NCI-H128 (cell line): Measurements from ENCODE around the gene DRD3.

Source experiments
- DNase-seq: peaks from one replicate; lab custom pipeline; 2025; ENCODE audit not compliant: unreplicated experiment; lab: John Stamatoyannopoulos, UW

Gene DRD3

GRCh38 chr3:114122027-114122709 lies 56.7 kb downstream of the DRD3 start:
- no peak for DNase-seq

GRCh38 chr3:114120211-114120610 lies 58.6 kb downstream of the DRD3 start:
- DNase-seq = no peak

GRCh38 chr3:114119776-114120175 lies 59.1 kb downstream of the DRD3 start:
- no peak for DNase-seq

- DNase-seq = no peak
Observed at GRCh38 chr3:114115143-114115542, 63.7 kb downstream of the DRD3 start.

GRCh38 chr3:114114719-114115118 lies 64.1 kb downstream of the DRD3 start:
- no peak for DNase-seq

- DNase-seq = no peak
Observed at GRCh38 chr3:114112696-114113095, 66.2 kb downstream of the DRD3 start.

- no peak for DNase-seq
Observed at GRCh38 chr3:114111060-114111770, 67.6 kb downstream of the DRD3 start.

- no peak for DNase-seq
Observed at GRCh38 chr3:114110439-114110838, 68.4 kb downstream of the DRD3 start.

GRCh38 chr3:114108137-114108536 lies 70.7 kb downstream of the DRD3 start:
- no peak for DNase-seq

- DNase-seq = no peak
Observed at GRCh38 chr3:114104414-114104813, 74.4 kb downstream of the DRD3 start.

GRCh38 chr3:114103858-114104257 lies 75.0 kb downstream of the DRD3 start:
- no peak for DNase-seq

- DNase-seq = no peak
Observed at GRCh38 chr3:114103181-114103580, 75.7 kb downstream of the DRD3 start.

GRCh38 chr3:114101101-114101500 lies 77.8 kb downstream of the DRD3 start:
- DNase-seq = no peak

GRCh38 chr3:114095796-114096195 lies 83.1 kb downstream of the DRD3 start:
- DNase-seq = no peak

GRCh38 chr3:114093596-114093995 lies 85.3 kb downstream of the DRD3 start:
- no peak for DNase-seq

GRCh38 chr3:114093016-114093380 lies 85.9 kb downstream of the DRD3 start:
- no peak for DNase-seq

- DNase-seq = no peak
Observed at GRCh38 chr3:114092151-114093015, 86.5 kb downstream of the DRD3 start.

GRCh38 chr3:114089675-114090074 lies 89.2 kb downstream of the DRD3 start:
- DNase-seq = no peak

- no peak for DNase-seq
Observed at GRCh38 chr3:114086356-114086755, 92.5 kb downstream of the DRD3 start.

- DNase-seq = no peak
Observed at GRCh38 chr3:114083112-114083511, 95.7 kb downstream of the DRD3 start.

GRCh38 chr3:114081037-114081436 lies 97.8 kb downstream of the DRD3 start:
- DNase-seq = no peak

GRCh38 chr3:114080201-114080600 lies 98.7 kb downstream of the DRD3 start:
- DNase-seq = no peak
